Measurements from ENCODE around the gene DALRD3. TPM values are rescaled to one million over a fixed set of nuclear protein-coding genes. Genes with fewer than 3 reads are reported as not detected.
A peak's percentile ranks its signal among the peaks of the same experiment; 100 is the strongest.

DALRD3 gene
- total and polyA plus RNA-seq, 4 donors, result 24.3 to 39.5 (median 33.3) TPM

DNA sequence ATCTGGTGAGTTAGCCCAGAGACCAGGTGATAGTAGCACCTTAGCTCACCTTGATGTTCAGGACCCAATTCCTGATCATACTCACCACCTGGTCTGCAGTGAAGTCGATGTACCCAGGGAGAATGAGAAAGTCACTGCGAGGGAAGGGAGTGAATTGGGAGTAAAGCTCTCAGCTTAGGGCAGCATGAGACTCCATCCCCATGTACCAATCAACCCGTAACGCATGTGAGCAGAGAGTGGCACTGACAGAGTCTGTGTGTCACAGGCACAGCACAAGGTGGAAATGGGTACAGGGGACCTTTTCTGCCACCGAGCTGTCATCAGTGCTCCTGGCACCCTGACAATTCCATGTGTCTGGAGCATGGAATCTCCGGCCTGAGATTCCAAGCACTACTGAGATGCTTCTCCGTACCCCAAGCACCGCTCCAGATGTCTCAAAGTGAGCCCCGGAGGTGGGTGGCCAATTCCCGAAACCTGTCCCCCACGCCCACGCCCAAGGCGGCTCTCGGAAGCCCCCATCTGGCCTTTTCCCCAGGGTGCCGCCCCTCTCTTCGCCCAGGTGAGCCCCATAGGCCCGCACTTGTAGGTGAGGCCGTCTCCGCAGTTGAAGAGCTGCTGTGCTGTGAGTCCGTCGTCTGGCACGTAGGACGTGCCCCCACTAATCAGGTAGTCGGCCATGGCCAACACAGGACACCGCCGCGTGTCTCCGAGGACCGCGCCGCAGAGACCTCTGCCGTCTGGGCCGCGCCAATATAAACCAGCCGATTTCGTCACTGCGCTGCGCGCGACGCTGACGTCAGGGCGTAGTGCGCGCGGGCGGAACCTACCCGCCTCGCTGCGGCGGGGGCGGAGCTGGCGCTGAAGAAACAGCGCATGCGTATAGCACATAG is 10.5 kb upstream of the DALRD3 start, which contains the start of gene IMPDH2:
TSS of gene IMPDH2 (minus strand) at position 726 of the 890 bp plus-strand sequence. CDS start at position 678, 48 bp downstream.
- peak within 1 kb of the TSS; percentile 86 to 95 for H3K9ac ChIP-seq (ENCODE audit: insufficient read depth in 1 of 2, low read length in 2 of 2)
- peak within 1 kb of the TSS; percentile 89 to 93 for H3K27ac ChIP-seq (ENCODE audit: low read depth in 1 of 2, low read length in 1 of 2)
- ATAC-seq (ENCODE audit: insufficient read depth, low FRiP score) (peak; percentile 97), DNase-seq (peak; percentile 96 to 98 (median 96))
- peak within 1 kb of the TSS; percentile 64 for H3K4me3 ChIP-seq
- peak; percentile 41 for TF ChIP-seq CTCF (IDR thresholded peaks at IDR 0.05; ENCODE audit: control extremely low read depth, extremely low read depth)
- peaks cover 12 to 61% (median 47%) of the 10 kb centered on the region in 4 donors for H3K36me3 ChIP-seq (ENCODE audit: control insufficient read depth in 4 of 4, insufficient read depth in 4 of 4, low read length in 4 of 4)
- peaks cover 5 to 21% (median 11%) of the 10 kb centered on the region in 5 donors for H3K4me1 ChIP-seq (ENCODE audit: control insufficient read depth in 5 of 5, insufficient read depth in 5 of 5, low read length in 5 of 5)
- H3K9me3 ChIP-seq (ENCODE audit: control insufficient read depth in 4 of 4, insufficient read depth in 3 of 4, low read length in 3 of 4), result no peaks in the 10 kb centered on the region
- H3K27me3 ChIP-seq (ENCODE audit: control insufficient read depth in 3 of 3, insufficient read depth in 3 of 3, low read length in 2 of 3), result no peaks in the 10 kb centered on the region
- WGBS, 2 donors, result 2 to 3% methylated on average over 55 of the region's 55 CpGs

- WGBS, 2 donors, result 86 to 96% methylated on average over 4 of the region's 4 CpGs
- H3K27me3 ChIP-seq (ENCODE audit: control insufficient read depth in 3 of 3, insufficient read depth in 3 of 3, low read length in 2 of 3), result no peaks in the 10 kb centered on the region
- peaks cover 12 to 62% (median 50%) of the 10 kb centered on the region in 4 donors for H3K36me3 ChIP-seq (ENCODE audit: control insufficient read depth in 4 of 4, insufficient read depth in 4 of 4, low read length in 4 of 4)
- H3K4me1 ChIP-seq (ENCODE audit: control insufficient read depth in 5 of 5, insufficient read depth in 5 of 5, low read length in 5 of 5), result peaks cover 5 to 23% (median 11%) of the 10 kb centered on the region in 5 donors
- peak overlapping the region; percentile 4 to 93 for H3K27ac ChIP-seq (ENCODE audit: low read depth in 1 of 2, low read length in 1 of 2)
- H3K9ac ChIP-seq (ENCODE audit: insufficient read depth in 1 of 2, low read length in 2 of 2), result peak overlapping the region; percentile 86 to 95
- TF ChIP-seq CTCF (IDR thresholded peaks at IDR 0.05; ENCODE audit: control extremely low read depth, extremely low read depth), result no peak
- no peaks in the 10 kb centered on the region for H3K9me3 ChIP-seq (ENCODE audit: control insufficient read depth in 4 of 4, insufficient read depth in 3 of 4, low read length in 3 of 4)
- ATAC-seq (ENCODE audit: insufficient read depth, low FRiP score) (no peak), DNase-seq (no peak)
- no peak overlapping the region for H3K4me3 ChIP-seq
Observed at GRCh38 chr3:49028298-49028672, 9.9 kb upstream of the DALRD3 start.

GRCh38 chr3:49027634-49028033 is 9.3 kb upstream of the DALRD3 start:
- Histone ChIP-seq H3K27ac (ENCODE audit: low read depth in 1 of 2, low read length in 1 of 2) (no peak overlapping the region), H3K9me3 (ENCODE audit: control insufficient read depth in 4 of 4, insufficient read depth in 3 of 4, low read length in 3 of 4) (no peaks in the 10 kb centered on the region), H3K4me1 (ENCODE audit: control insufficient read depth in 5 of 5, insufficient read depth in 5 of 5, low read length in 5 of 5) (peaks cover 5 to 25% (median 7%) of the 10 kb centered on the region in 5 donors), H3K9ac (ENCODE audit: insufficient read depth in 1 of 2, low read length in 2 of 2) (no peak overlapping the region), H3K36me3 (ENCODE audit: control insufficient read depth in 4 of 4, insufficient read depth in 4 of 4, low read length in 4 of 4) (peaks cover 12 to 59% (median 47%) of the 10 kb centered on the region in 4 donors), H3K27me3 (ENCODE audit: control insufficient read depth in 3 of 3, insufficient read depth in 3 of 3, low read length in 2 of 3) (no peaks in the 10 kb centered on the region), H3K4me3 (no peak overlapping the region)
- no peak for DNase-seq
- 96 to 97% methylated on average over 9 of the region's 9 CpGs for WGBS, 2 donors
- no peak for TF ChIP-seq CTCF (IDR thresholded peaks at IDR 0.05; ENCODE audit: control extremely low read depth, extremely low read depth)
- no peak for ATAC-seq (ENCODE audit: insufficient read depth, low FRiP score)
